Ishikawa (cell line): ENCODE results near the gene PLCG1.

Experiments
- CREB1 ChIP-seq: IDR thresholded peaks from 2 replicates; pipeline ENCODE4 v1.6.1; 2012; ENCODE audit warnings: low read depth
- FOXM1 ChIP-seq: IDR thresholded peaks from 2 replicates; pipeline ENCODE4 v1.6.1; 2012; ENCODE audit warnings: low read depth, borderline replicate concordance
- MAX ChIP-seq: IDR thresholded peaks from 2 replicates; pipeline ENCODE4 v1.6.1; 2012
- RAD21 ChIP-seq: IDR thresholded peaks from 2 replicates; pipeline ENCODE4 v1.6.1; 2012; ENCODE audit warnings: low read depth
- TAF1 ChIP-seq: IDR thresholded peaks from 2 replicates; pipeline ENCODE4 v1.6.1; 2012; ENCODE audit warnings: low read depth, mild to moderate bottlenecking
- TCF12 ChIP-seq: IDR thresholded peaks from 2 replicates; pipeline ENCODE4 v1.6.1; 2012; ENCODE audit warnings: low read depth
- YY1 ChIP-seq: IDR thresholded peaks from 2 replicates; pipeline ENCODE4 v1.6.1; 2012; ENCODE audit warnings: low read depth
- ZBTB7A ChIP-seq: IDR thresholded peaks from 2 replicates; pipeline ENCODE4 v1.6.1; 2012; ENCODE audit warnings: low read depth
- TF ChIP-seq, protein P1 (sequence below): IDR thresholded peaks from 2 replicates; pipeline ENCODE4 v1.6.1; 2012; ENCODE audit warnings: low read depth, mild to moderate bottlenecking

DNA sequence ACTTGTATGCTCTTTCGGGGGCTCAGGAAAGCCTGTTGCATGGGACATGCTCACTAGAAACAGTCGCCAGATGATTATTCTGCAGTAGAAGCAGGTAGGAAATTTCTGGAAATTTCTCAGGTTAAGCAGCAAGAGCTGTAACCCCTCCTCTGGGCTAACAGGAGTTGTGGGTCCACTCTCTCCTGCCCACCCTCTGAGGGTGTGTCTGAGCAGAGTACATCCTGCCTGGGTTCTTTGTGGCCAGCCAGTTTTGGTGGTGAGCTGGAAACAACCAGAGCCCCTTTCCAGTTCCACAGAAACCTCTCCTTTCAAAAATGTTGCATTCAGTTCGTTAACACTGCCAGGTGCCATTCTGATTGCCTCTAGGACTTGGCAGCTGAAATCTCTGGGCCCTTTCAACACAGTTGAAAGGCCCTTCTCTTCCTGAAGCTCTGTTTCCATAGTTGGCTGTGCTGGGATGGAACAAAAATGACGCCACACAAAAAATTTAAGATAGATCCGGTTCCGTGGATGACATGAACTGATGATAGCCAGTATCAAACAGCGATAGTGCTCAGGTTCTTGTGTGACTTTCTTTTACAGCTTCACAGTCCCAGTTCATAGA lies 38.5 kb downstream of the PLCG1 start:
- TF ChIP-seq MAX (no peak), CREB1 (no peak), TCF12 (no peak), RAD21 (no peak), TAF1 (no peak), ZBTB7A (no peak), YY1 (no peak), FOXM1 (no peak)
- TF ChIP-seq, protein P1, sequence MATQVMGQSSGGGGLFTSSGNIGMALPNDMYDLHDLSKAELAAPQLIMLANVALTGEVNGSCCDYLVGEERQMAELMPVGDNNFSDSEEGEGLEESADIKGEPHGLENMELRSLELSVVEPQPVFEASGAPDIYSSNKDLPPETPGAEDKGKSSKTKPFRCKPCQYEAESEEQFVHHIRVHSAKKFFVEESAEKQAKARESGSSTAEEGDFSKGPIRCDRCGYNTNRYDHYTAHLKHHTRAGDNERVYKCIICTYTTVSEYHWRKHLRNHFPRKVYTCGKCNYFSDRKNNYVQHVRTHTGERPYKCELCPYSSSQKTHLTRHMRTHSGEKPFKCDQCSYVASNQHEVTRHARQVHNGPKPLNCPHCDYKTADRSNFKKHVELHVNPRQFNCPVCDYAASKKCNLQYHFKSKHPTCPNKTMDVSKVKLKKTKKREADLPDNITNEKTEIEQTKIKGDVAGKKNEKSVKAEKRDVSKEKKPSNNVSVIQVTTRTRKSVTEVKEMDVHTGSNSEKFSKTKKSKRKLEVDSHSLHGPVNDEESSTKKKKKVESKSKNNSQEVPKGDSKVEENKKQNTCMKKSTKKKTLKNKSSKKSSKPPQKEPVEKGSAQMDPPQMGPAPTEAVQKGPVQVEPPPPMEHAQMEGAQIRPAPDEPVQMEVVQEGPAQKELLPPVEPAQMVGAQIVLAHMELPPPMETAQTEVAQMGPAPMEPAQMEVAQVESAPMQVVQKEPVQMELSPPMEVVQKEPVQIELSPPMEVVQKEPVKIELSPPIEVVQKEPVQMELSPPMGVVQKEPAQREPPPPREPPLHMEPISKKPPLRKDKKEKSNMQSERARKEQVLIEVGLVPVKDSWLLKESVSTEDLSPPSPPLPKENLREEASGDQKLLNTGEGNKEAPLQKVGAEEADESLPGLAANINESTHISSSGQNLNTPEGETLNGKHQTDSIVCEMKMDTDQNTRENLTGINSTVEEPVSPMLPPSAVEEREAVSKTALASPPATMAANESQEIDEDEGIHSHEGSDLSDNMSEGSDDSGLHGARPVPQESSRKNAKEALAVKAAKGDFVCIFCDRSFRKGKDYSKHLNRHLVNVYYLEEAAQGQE: no peak
